GM18508 (cell line): ENCODE results near the gene POLR3E.

Experiments used
- ATAC-seq: cut with Tn5 transposase; IDR thresholded peaks from one replicate; pipeline ENCODE4 v1.9.1; 2021; ENCODE audit warnings: moderate number of reproducible peaks; ENCODE audit not compliant: insufficient read depth, unreplicated experiment

The POLR3E gene

DNA sequence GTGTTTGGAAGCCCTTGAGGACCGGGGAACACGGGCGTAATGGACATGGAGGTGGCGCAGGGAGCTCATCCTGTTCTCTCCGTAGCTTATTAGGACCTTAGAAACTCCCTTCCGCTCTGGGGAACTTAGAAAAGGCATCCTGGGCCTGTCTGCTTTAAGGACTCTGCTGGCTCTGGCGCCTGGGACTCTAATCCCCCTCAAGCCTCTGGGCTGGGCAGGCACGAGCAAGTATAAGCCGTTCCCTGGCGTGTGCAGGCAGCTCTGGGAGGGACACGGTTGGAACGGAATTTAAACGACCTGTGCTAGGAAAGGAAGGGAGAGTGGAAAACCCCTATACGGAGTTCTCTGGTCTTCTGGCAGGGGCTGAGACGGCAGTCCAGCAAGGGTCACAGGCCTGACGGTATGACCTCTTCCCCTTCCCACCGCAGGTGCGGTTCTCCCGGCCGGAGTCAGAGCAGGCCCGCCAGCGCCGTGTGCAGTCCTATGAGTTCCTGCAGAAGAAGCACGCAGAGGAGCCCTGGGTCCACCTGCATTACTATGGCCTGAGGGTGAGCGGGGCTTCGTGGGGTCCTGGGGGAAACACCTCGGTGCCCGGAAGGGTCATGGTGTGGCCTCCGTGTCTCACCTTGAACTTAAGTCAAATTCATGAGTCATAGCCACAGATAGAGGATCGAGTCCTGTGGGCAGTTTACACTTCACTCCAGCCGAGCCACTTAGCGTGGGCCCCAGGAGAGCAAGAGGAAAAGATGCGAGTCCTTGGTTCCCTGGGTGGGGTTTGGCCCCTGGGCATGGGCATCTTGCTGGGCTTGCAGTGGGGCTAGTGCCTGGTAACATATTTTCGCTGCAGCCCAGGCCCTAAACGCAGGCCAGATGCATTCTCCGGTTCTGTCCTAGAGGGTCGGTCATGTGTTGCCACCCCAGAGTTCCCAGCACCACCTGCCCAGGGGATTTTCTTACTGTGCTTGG, 17.7 kb downstream of the POLR3E start:
- ATAC-seq: no peak

DNA sequence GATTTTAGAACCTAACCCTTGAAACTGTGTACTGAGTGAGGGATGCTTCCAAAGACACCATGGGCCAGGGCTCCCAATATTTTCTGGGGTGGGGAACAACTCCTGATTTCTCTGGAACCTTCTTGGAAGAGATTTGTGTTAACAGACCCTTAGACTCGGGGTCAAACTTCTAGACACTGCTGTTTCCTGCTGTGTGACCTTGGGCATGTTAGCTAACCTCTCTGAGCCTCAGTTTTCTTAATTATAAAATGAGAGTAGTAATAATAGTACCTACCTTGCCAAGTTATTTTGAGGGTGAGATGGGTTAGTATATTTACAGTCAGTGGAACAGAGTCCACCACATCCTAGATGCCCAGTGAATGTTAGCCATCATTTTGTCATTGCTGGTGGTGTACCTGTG, 18.8 kb downstream of the POLR3E start:
- no peak for ATAC-seq

DNA sequence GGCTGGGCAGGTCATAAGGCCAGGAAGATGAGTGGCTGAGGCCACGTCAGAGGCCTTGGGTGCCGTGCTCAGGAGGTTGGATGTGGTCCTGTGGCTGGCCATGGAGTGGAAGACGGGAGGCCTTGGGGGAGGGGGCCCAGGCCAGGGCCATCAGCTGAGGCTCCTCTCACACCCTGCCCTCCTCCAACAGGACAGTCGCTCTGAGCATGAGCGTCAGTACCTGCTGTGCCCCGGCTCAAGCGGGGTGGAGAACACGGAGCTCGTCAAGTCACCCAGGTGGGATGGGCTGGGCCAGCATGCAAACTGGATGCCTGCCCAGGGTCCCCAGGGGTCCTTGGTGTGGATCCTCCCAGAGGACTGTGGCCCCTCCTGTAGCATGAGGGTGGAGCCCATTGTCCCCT, 19.2 kb downstream of the POLR3E start:
- no peak for ATAC-seq

DNA sequence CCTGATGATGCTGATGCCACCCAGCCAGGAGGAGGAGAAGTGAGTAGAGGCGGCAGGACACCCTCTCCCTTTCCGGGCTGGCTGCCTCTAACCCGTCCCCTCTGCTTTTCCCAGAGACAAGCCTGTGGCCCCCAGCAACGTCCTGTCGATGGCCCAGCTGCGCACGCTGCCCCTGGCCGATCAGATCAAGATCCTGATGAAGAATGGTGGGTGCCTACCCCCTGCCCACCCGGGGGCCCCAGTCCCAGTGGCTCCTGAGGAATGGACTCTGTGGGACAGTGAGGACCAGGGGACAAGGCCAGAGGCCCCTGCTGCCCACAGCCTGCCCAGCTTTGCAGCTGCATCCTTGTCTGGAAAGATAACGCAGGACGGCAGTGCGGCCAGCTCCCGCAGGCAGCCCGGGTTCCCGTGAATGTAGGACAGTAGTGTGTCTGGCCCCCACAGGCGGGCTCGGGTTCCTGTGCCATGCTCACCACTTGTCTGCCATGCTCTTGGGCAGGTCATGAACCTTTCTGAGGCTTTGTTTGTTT, 19.9 kb downstream of the POLR3E start:
- ATAC-seq: no peak

DNA sequence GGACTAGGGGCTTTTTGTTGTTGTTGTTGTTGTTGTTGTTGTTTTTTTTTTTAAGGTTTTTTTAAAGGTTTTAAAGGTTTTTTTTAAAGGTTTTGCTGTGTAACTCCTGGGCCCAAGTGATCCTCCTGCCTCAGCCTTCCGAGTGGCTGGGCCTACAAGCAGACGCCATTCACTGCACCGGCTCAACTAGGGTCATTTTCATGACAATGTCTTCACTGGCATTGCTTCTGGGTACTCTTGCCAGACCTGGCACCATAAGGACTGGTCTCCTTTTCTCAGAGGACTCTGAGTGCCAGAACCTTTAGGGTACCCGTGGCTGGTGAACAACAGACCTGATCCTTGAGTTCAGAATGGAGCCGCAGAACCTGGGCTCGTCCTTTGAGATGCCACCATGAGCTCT, 20.4 kb downstream of the POLR3E start:
- no peak for ATAC-seq

DNA sequence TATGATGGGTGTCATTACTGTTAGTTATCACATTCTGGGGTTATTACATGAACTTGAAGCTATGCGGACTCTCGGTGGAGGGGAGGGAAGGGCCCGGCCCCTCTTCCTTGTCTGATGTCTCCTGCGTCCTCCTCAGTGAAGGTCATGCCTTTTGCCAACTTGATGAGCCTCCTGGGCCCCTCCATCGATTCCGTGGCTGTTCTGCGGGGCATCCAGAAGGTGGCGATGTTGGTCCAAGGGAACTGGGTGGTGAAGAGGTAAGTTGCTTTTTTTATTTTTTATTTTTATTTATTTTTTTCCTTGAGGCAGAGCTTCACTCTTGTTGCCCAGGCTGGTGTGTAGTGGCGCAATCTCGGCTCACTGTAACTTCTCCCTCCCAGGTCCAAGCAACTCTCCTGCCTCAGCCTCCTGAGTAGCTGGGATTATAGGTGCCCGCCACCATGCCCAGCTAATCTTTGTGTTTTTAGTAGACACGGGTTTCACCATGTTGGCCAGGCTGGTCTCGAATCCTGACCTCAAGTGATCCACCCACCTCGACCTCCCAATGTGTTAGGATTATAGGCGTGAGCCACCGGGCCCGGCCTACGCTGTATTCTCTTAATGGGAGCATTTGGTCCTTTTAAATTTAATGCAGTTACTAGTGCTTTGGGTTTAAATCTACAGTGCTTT, 21.6 kb downstream of the POLR3E start:
- ATAC-seq: no peak

DNA sequence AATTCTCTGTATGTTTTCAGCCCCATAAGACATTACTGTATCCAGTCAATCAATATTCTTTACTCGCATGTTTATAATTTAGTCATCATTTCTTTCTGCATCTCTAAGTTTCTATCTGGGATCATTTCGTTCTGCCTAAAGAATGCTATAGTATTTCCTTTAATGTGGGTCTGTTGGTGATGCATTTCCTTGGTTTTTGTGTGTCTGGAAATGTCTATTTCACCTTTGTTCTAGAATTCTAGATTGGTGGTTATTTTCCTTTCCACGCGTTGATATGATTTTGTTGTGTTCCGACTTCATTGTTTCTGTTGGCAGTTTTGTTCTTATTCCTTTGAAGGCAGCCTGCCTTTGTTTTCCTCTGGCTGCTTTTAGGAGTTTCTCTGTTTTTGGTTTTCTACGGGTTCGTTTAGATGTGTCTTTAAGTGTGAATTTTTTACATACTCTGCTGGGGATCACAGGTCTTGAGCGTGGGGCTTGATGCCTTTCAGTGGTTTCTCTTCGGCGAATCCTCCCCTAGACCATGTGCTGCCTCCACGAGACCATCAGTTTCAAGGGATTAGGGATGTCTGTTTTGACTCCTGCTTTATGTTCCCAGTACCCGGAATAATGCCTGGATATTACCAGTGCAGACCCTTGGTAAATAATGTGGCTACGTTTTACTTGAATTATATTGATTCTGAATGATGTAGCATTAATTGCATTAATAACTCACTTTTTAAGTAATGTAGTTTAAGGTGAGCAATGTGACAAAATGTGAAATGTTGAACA, 23.5 kb downstream of the POLR3E start:
- ATAC-seq: no peak

DNA sequence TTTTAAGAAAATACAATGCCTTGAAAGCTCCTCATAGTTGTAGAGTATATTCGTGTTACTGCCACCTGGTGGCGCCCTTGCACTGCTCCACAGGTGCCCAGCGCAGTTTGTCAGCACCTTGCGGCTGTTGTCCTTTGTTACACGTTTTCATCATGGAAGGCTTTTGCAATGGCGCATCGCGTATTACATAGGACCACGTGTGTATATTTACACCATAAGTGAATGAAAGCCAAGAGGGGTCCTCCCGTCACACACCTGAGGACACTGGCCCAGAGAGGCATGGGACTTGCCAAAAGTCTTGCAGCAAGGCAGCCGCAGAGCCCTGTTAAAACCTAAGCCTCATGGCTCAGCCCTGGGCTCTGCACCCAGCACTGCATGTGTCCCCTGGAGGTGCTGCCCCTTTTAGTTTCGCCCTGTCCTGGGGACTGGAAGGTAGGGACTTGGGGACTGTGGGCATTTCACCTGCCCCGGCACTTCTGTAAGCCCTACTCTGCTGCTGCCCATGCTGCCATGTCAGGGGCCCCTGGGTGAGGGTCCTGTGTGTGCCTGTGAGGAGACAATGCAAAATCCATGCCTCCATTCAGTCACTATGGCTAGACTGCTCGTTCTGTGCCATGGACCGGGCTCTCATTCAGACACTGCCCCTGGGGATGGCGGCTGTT, 24.3 kb downstream of the POLR3E start:
- ATAC-seq: no peak

DNA sequence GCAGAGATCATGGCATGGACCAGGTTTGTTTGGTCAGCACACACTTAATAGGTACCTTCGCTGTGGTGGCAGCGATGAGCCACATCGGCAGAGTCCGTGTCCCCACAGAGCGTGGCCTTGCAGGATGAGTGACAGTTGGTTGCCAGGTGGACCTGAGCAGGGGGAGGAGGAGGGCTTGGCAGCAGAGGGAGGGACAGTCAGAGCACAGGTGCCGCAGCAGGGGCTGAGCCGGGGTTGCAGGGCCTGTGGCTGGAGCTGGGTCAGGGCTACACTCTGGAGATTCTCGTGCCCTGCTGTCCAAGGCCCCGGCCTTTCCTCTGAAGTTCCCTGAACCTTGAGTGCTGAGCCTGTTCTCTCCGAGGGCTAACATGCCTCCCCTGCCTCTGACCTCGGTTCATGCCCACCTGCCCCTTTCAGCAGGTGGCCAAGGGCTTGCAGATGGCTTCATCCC, 24.8 kb downstream of the POLR3E start:
- no peak for ATAC-seq

DNA sequence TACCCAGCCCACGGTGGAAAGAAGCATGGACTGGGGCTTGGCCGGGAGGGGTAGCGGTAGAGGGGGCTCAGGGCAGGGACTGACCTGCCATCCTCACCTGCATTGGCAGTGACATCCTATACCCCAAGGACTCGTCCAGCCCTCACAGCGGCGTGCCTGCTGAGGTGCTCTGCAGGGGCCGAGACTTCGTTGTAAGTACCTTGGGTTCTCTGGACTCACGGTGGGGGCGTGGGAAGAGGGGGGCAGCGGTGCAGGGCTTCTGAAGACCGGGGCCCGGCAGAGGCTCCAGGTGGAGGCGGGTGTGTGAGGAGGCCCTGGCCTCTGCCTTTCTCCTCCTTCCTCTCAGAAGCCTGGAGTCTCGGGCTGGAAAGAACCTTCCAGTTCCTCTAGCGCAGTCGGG, 25.5 kb downstream of the POLR3E start:
- no peak for ATAC-seq

DNA sequence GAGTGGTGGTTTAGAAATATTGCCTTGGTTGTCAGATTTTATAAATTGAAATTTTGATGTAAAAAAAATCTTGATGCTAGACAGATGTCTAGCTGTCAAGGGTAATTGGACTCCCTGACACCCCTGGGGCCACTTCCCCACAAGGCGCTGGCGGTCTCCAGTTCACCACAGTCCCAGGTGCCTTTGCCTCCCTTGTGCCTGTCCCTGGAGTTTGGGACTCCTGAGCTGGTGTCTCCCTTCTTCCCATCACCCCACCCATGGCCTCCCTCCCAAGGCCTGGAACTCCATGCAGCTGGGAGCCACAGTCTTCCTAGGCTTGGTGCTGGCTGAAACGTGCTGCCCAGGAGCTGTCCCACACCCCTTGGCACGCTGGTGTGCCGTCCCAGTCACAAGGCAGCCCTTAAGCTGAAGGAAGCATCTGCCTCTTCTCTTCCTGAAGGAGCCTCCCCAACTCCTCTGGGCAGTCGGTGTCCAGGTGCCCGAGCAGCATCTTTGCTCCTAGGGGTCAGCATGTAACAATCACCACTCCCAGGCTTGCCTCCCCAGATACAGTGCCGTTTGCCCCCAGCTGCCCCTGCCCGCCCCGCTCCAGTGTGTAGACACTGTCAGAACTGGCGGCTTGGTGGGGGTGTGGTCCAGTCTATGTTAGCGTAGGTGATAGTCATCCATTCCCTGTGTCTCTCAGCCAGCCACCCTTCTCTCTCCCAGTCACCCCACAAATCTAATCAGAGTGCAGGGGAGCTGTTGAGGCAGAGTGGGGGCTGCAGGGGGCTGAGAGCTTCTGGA, 26.2 kb downstream of the POLR3E start:
- ATAC-seq: no peak

DNA sequence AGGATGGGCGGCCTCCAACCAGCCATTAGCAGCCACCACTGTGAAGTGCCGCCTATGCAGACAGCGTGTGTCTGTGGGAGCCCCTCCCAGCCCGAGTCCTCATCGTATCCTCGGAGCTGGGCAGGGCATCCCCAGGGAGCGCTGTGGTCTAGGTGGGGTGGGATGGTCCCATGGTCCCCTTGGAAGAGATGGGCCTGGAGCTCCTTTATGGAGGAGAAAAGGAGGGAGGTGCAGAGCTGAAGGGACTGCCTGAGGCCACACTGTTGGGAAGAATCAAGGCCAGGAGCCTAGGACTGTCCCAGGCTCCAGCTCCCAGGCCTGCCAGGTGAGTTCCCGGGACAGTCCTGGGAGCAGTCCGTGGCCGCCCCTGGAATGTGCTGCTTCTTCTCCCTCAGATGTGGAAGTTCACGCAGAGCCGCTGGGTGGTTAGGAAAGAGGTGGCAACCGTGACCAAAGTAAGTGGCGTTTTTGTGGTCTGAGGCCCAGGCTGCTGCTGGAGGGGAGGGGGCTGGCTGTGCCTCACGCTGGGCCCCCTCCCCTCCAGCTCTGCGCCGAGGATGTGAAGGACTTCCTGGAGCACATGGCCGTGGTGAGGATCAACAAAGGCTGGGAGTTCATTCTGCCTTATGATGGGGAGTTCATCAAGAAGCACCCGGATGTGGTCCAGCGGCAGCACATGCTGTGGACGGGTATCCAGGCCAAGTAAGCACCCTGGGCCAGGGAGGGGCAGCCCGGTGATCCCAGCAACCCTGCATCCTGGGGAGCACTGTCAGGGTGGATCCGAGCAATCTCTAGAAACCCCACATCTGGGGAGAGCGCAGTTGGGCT, 27.0 kb downstream of the POLR3E start:
- ATAC-seq: no peak

DNA sequence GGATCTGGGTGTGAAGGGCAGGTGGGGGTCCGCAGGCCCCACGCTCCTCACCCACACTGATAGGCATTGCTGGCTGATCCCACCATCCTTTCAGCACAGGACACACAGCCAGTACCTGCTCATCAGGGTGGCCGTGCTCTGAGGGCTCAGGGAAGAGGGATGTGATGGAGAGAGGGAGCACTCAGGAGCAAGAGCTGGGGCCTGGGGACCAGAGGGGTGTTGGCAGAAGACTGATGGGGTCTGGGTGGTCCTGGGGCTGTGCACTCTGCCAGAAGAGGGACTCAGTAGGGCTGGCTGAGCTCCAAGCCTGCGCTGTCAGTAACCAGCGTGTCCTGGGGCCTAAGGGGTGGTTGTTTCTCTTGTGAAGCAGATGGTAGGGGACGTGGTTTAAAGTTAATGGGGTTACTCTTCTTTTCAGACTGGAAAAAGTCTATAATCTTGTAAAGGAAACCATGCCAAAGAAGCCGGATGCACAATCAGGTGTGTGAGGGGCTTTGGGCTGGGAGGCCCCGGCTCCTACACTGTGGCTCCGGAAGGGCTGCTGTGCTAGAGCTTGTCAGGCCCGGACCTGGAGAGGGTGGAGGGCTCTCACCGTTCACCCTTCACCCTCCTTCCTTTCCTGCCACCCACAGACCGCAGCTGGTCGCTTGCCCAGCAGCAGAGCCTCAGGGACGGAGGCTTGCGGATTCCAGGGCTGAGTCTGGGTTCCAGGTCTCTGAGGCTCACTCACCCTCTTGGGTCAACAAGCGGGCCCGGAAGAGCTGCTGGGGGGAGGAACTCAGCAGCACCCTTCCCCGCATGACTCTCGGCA, 27.8 kb downstream of the POLR3E start:
- ATAC-seq: no peak

DNA sequence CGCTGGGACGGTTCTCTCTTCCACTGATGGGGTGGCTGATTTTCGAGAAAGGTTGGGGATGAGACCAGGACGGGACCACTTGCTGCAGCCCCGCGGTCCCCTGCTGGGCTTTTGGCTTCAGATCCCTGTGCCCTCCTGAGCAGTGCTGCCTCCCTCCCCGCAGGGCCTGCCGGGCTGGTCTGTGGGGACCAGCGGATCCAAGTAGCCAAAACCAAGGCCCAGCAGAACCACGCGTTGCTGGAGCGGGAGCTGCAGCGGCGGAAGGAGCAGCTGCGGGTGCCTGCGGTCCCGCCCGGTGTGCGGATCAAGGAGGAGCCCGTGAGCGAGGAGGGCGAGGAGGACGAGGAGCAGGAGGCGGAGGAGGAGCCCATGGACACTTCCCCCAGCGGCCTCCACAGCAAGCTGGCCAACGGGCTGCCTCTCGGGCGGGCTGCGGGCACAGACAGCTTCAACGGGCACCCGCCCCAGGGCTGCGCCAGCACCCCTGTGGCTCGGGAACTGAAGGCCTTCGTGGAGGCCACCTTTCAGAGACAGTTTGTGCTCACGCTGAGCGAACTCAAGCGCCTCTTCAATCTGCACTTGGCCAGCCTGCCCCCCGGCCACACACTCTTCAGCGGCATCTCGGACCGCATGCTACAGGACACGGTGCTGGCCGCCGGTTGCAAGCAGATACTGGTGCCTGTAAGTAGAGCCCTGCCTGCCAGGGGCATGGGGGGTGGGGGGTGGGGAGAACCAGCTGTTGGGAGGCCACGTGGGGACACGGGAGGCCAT, 28.6 kb downstream of the POLR3E start:
- ATAC-seq: no peak

DNA sequence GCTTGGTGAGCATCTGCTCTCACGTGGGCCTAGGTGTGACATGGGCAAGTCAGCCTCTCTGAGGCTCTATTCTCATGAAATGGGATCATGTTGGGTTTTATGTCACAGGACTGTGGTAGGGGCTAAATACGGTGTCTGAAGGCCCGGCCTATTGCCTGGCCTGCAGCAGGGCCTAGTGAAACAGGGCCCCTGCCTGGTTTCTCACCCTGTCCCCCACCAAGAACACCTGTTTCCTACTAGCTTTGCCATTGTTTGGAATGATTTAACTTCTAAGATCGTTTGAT, 29.1 kb downstream of the POLR3E start:
- no peak for ATAC-seq

DNA sequence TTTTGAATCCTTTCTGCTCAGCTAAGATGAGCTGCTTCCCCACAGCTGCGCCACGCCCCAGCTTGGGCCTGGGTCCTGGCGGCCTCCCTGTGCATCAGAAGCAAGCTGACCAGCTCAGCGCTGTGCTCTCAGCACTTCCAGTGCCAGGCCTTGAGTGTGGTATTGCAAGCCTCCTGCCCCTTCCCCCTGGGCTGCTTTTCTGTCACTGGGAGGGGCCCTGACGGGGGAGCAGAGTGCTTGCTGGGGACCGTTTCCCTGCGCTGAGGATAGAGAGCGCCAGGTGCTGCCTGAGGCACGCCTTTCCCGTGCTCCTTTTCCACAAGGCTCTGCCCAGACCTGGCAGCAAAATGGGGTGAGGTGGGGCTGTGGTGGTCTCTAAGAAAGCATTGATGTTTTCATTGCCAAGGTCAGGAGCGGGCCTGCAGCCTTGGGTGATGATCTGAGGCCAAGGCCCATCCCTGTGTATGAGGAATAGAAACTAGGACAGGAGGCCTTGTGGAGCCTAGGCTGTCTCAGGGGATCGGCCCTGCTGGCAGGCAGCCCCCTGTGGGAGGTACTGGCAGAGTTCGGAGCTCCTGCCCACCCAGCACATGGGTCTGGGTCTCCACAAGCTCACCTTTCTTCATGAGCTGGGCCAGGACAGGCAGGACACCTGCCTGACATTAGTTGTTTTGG, 29.7 kb downstream of the POLR3E start:
- ATAC-seq: no peak

DNA sequence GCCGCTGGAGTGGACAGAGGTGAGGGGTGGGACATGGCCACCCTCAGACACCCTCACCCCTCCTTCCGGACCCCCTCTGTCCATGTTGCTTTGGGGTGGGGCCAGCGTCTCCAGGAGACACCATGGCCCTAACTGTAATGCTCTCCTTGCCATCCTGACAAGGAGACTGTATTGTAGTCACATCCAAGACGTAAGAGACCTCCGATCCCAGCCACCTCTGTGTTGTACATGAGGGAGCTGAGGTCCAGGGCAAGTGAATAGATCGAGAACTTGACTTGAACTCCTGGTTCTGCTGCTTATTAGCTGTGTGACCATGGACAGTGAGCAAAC, 30.2 kb downstream of the POLR3E start:
- no peak for ATAC-seq
